CD4-positive, alpha-beta T cell (primary cell): ENCODE results near the gene MICAL3. TPM values are rescaled to one million over a fixed set of nuclear protein-coding genes. Genes with fewer than 3 reads are reported as not detected.

Experiments
- ATAC-seq: fragments of 200-7000 bp; cut with Tn5 transposase; one replicate; pipeline ENCODE4 v1.10.0; 2022; ENCODE audit warnings: mild to moderate bottlenecking; ENCODE audit not compliant: poor library complexity
- CTCF ChIA-PET: fragments of 350-600 bp; sonication (Branson Sonifier 250); formaldehyde crosslinking; loops from one replicate; lab custom pipeline; 2021; ENCODE audit warnings: antibody characterized with exemption, inconsistent platforms; lab: Charles Lee
- POLR2A ChIA-PET: fragments of 350-600 bp; sonication (Branson Sonifier 250); formaldehyde crosslinking; loops from one replicate; lab custom pipeline; 2021; ENCODE audit warnings: antibody characterized with exemption, inconsistent platforms; lab: Charles Lee
- DNase-seq, 14 experiments: peaks; one replicate each; pipeline ENCODE4 v3.0.0-alpha.2; 2013 to 2020; ENCODE audit warnings: mixed read lengths in 2 of 14
- H3K27ac ChIP-seq, 2 donors: one replicate each; pipeline versions ENCODE4 v1.5.1 to v1.7.0; 2013; ENCODE audit warnings: low read length in 2 of 2, low read depth in 1 of 2, mild to moderate bottlenecking in 1 of 2
- H3K27me3 ChIP-seq, 2 experiments: 1 replicate in 1 of 2; 2 replicates in 1 of 2; pipeline versions ENCODE4 v1.6.1 to v1.7.0; 2013; ENCODE audit warnings: low read length in 2 of 2, control low read depth in 1 of 2, mild to moderate bottlenecking in 1 of 2, moderate library complexity in 1 of 2; ENCODE audit not compliant: insufficient read depth in 2 of 2, control insufficient read depth in 1 of 2
- H3K36me3 ChIP-seq: one replicate; pipeline ENCODE4 v1.6.1; 2013; ENCODE audit warnings: low read length, control low read depth; ENCODE audit not compliant: insufficient read depth
- H3K4me1 ChIP-seq: one replicate; pipeline ENCODE4 v1.6.1; 2013; ENCODE audit warnings: low read length, control low read depth; ENCODE audit not compliant: insufficient read depth
- H3K4me3 ChIP-seq: one replicate; pipeline ENCODE4 v1.5.1; 2013; ENCODE audit warnings: mild to moderate bottlenecking, low read length, moderate library complexity
- H3K9me3 ChIP-seq, 2 experiments: 1 replicate in 1 of 2; 2 replicates in 1 of 2; pipeline versions ENCODE4 v1.6.1 to v1.7.0; 2013; ENCODE audit warnings: low read length in 2 of 2, mild to moderate bottlenecking in 2 of 2, control low read depth in 1 of 2, moderate library complexity in 1 of 2; ENCODE audit not compliant: control insufficient read depth in 1 of 2, insufficient read depth in 1 of 2
- H3K27ac Mint-ChIP-seq: one replicate; pipeline ENCODE4 v1.8.0; 2020; ENCODE audit warnings: mixed read lengths
- H3K27me3 Mint-ChIP-seq: one replicate; pipeline ENCODE4 v1.8.0; 2021; ENCODE audit warnings: mixed read lengths
- H3K36me3 Mint-ChIP-seq: one replicate; pipeline ENCODE4 v1.8.0; 2021; ENCODE audit warnings: low read depth, mixed read lengths
- H3K4me1 Mint-ChIP-seq: one replicate; pipeline ENCODE4 v1.8.0; 2021; ENCODE audit warnings: low read depth, mixed read lengths
- H3K4me3 Mint-ChIP-seq: one replicate; pipeline ENCODE4 v1.8.0; 2020; ENCODE audit warnings: mild to moderate bottlenecking, mixed read lengths
- H3K9me3 Mint-ChIP-seq: one replicate; pipeline ENCODE4 v1.8.0; 2020; ENCODE audit warnings: mixed read lengths
- CTCF ChIP-seq: fragments of 200-600 bp; IDR thresholded peaks from one replicate; pipeline ENCODE4 v1.8.0; 2022; ENCODE audit warnings: antibody characterized with exemption, mild to moderate bottlenecking
- intact Hi-C, 2 experiments: fragments of 100-400 bp; cut with DNase I in 1 of 2; cut with micrococcal nuclease in 1 of 2; formaldehyde crosslinking; loops; one replicate each; pipeline versions ENCODE4 v1.15.1 to v1.9.0; 2023 to 2025; cut with DNase I, micrococcal nuclease
- total RNA-seq, 174 experiments: library from RNA in 2 of 174; stranded (reverse) in 2 of 174; gene quantifications; one replicate each; pipeline ENCODE4 v1.2.3 and lab custom pipeline; 2021 to 2026

Gene MICAL3
- total RNA-seq, 2 experiments from 2014 or later: 9.4 to 9.9 TPM

GRCh38 chr22:17823964-17824363 is 200.4 kb downstream of the MICAL3 start:
- ATAC-seq (no peak), DNase-seq (no peak)
- no peak overlapping the region for H3K27ac ChIP-seq
- TF ChIP-seq CTCF: no peak
- peaks cover 9% of the 10 kb centered on the region for H3K36me3 Mint-ChIP-seq
- peaks cover 6% of the 10 kb centered on the region for H3K36me3 ChIP-seq
- H3K27ac Mint-ChIP-seq: no peak overlapping the region
- no peaks in the 10 kb centered on the region for H3K27me3 ChIP-seq
- H3K4me1 Mint-ChIP-seq: no peaks in the 10 kb centered on the region
- H3K4me3 Mint-ChIP-seq: no peak overlapping the region
- POLR2A ChIA-PET: no interaction called here
- no peaks in the 10 kb centered on the region for H3K9me3 ChIP-seq
- intact Hi-C loops: no loop called here
- CTCF ChIA-PET: no interaction called here
- no peak overlapping the region for H3K4me3 ChIP-seq
- no peaks in the 10 kb centered on the region for H3K9me3 Mint-ChIP-seq
- no peaks in the 10 kb centered on the region for H3K4me1 ChIP-seq
- H3K27me3 Mint-ChIP-seq: no peaks in the 10 kb centered on the region

- Mint-ChIP-seq H3K4me3 (no peak overlapping the region), H3K27ac (no peak overlapping the region), H3K4me1 (no peaks in the 10 kb centered on the region), H3K36me3 (peaks cover 9% of the 10 kb centered on the region), H3K9me3 (no peaks in the 10 kb centered on the region), H3K27me3 (no peaks in the 10 kb centered on the region)
- TF ChIP-seq CTCF: no peak
- Histone ChIP-seq H3K9me3 (no peaks in the 10 kb centered on the region), H3K4me1 (no peaks in the 10 kb centered on the region), H3K36me3 (peaks cover 4% of the 10 kb centered on the region), H3K27ac (no peak overlapping the region), H3K4me3 (no peak overlapping the region), H3K27me3 (no peaks in the 10 kb centered on the region)
- CTCF ChIA-PET: no interaction called here
- DNase-seq (no peak), ATAC-seq (no peak)
- POLR2A ChIA-PET: no interaction called here
- intact Hi-C loops: no loop called here
These were observed 201.1 kb downstream of the MICAL3 start for GRCh38 chr22:17823226-17823625.

- no peaks in the 10 kb centered on the region for H3K27me3 ChIP-seq
- no peaks in the 10 kb centered on the region for H3K9me3 ChIP-seq
- H3K4me3 ChIP-seq: no peak overlapping the region
- peaks cover 4% of the 10 kb centered on the region for H3K36me3 ChIP-seq
- Mint-ChIP-seq H3K9me3 (no peaks in the 10 kb centered on the region), H3K4me1 (no peaks in the 10 kb centered on the region), H3K27me3 (no peaks in the 10 kb centered on the region), H3K4me3 (no peak overlapping the region), H3K27ac (no peak overlapping the region), H3K36me3 (peaks cover 9% of the 10 kb centered on the region)
- CTCF ChIA-PET: no interaction called here
- POLR2A ChIA-PET: no interaction called here
- intact Hi-C loops: no loop called here
- TF ChIP-seq CTCF: no peak
- H3K27ac ChIP-seq: no peak overlapping the region
- no peaks in the 10 kb centered on the region for H3K4me1 ChIP-seq
- DNase-seq (no peak), ATAC-seq (no peak)
These were observed 202.3 kb downstream of the MICAL3 start for GRCh38 chr22:17822087-17822486.
